NCI-H146 (cell line): Measurements from ENCODE around the gene ADAMTS10.
"Not testable (repeated sequence)": the region's sequence is repeated elsewhere in the genome, so short reads cannot be mapped to it uniquely, and the experiment has no call there.

Source experiments
- DNase-seq: peaks from one replicate; lab custom pipeline; 2025; lab: John Stamatoyannopoulos, UW

Gene ADAMTS10

GRCh38 chr19:8626842-8627241 is 16.3 kb upstream of the ADAMTS10 start:
- DNase-seq, result no peak

GRCh38 chr19:8622886-8623285 is 12.4 kb upstream of the ADAMTS10 start:
- DNase-seq, result not testable (repeated sequence)

GRCh38 chr19:8618751-8619150 is 8.2 kb upstream of the ADAMTS10 start:
- DNase-seq, result no peak

- no peak for DNase-seq
Measured at GRCh38 chr19:8617984-8618383, 7.5 kb upstream of the ADAMTS10 start.

- DNase-seq, result not testable (repeated sequence)
Measured at GRCh38 chr19:8617325-8617724, 6.8 kb upstream of the ADAMTS10 start.

- DNase-seq, result no peak
Measured at GRCh38 chr19:8616861-8617260, 6.3 kb upstream of the ADAMTS10 start.

- no peak for DNase-seq
Measured at GRCh38 chr19:8615813-8616596, 5.5 kb upstream of the ADAMTS10 start.

GRCh38 chr19:8615024-8615423 is 4.5 kb upstream of the ADAMTS10 start:
- DNase-seq, result no peak

- DNase-seq, result no peak
Measured at GRCh38 chr19:8614455-8614854, 3.9 kb upstream of the ADAMTS10 start.

GRCh38 chr19:8612807-8613171 is 2.3 kb upstream of the ADAMTS10 start:
- DNase-seq, result no peak

- DNase-seq, result no peak
Measured at GRCh38 chr19:8611877-8612806, 1.6 kb upstream of the ADAMTS10 start.

- no peak for DNase-seq
Measured at GRCh38 chr19:8611391-8611876, 919 bp upstream of the ADAMTS10 start.

GRCh38 chr19:8610936-8611300 is 403 bp upstream of the ADAMTS10 start:
- DNase-seq, result no peak

GRCh38 chr19:8609279-8610040 is 1.1 kb downstream of the ADAMTS10 start:
- DNase-seq, result no peak

GRCh38 chr19:8608941-8609278 is 1.6 kb downstream of the ADAMTS10 start:
- no peak for DNase-seq

- DNase-seq, result no peak
Measured at GRCh38 chr19:8607386-8607785, 3.1 kb downstream of the ADAMTS10 start.

- DNase-seq, result no peak
Measured at GRCh38 chr19:8605514-8605913, 5.0 kb downstream of the ADAMTS10 start.

- no peak for DNase-seq
Measured at GRCh38 chr19:8601796-8602195, 8.7 kb downstream of the ADAMTS10 start.

- no peak for DNase-seq
Measured at GRCh38 chr19:8600816-8601215, 9.7 kb downstream of the ADAMTS10 start.

- no peak for DNase-seq
Measured at GRCh38 chr19:8600064-8600463, 10.5 kb downstream of the ADAMTS10 start.

- DNase-seq, result no peak
Measured at GRCh38 chr19:8596168-8596567, 14.3 kb downstream of the ADAMTS10 start.

GRCh38 chr19:8595651-8596050 is 14.9 kb downstream of the ADAMTS10 start:
- DNase-seq, result no peak
